SK-N-SH (cell line): Measurements from ENCODE around the gene MMUT.

Source experiments
- CTCF ChIP-seq: fragments of 200-600 bp; sonication (generic); IDR thresholded peaks from 2 replicates; pipeline ENCODE4 v1.6.1; 2017; ENCODE audit warnings: antibody characterized with exemption, mild to moderate bottlenecking, moderate library complexity
- FOXM1 ChIP-seq: IDR thresholded peaks from 2 replicates; pipeline ENCODE4 v1.4.0; 2012; ENCODE audit warnings: low read depth, mild to moderate bottlenecking
- NFIC ChIP-seq: IDR thresholded peaks from 2 replicates; pipeline ENCODE4 v1.4.0; 2012; ENCODE audit warnings: borderline replicate concordance
- PBX3 ChIP-seq: IDR thresholded peaks from 2 replicates; pipeline ENCODE4; 2012
- RAD21 ChIP-seq: IDR thresholded peaks from 2 replicates; pipeline ENCODE4 v1.6.1; 2012; ENCODE audit warnings: mild to moderate bottlenecking, low read length
- RCOR1 ChIP-seq: fragments of 150-350 bp; IDR thresholded peaks from 2 replicates; pipeline ENCODE4 v1.6.1; 2017; ENCODE audit warnings: antibody characterized with exemption, low read length
- TAF1 ChIP-seq: IDR thresholded peaks from 2 replicates; pipeline ENCODE4 v1.6.1; 2012; ENCODE audit warnings: low read depth, mild to moderate bottlenecking, low read length, moderate library complexity, borderline replicate concordance
- TF ChIP-seq, protein P1 (sequence below): fragments of 150-350 bp; IDR thresholded peaks from 2 replicates; pipeline ENCODE4 v1.6.1; 2017; ENCODE audit warnings: antibody characterized with exemption, low read length, low read depth, borderline replicate concordance

DNA sequence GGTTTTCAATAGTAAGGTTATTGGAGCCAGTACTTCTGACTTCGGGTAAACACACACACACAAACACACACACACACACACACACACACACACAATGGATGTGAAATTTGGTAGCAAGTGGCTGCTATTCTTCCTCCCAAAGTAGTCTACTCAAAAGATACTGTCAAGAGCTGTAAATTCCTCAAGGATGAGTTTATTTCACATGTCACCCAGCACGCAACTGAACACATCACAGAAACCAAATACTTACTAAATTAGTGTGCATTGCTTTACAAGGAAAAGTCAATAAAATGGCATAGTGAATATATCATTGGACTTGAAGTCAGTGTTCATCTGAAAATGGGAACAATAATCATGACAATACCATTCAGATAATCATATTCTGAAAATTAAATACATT, 32.9 kb downstream of the MMUT start:
- TF ChIP-seq RAD21 (no peak), CTCF (no peak), RCOR1 (no peak), NFIC (no peak), TAF1 (no peak), FOXM1 (no peak), PBX3 (no peak)
- TF ChIP-seq, protein P1, sequence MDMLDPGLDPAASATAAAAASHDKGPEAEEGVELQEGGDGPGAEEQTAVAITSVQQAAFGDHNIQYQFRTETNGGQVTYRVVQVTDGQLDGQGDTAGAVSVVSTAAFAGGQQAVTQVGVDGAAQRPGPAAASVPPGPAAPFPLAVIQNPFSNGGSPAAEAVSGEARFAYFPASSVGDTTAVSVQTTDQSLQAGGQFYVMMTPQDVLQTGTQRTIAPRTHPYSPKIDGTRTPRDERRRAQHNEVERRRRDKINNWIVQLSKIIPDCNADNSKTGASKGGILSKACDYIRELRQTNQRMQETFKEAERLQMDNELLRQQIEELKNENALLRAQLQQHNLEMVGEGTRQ = no peak
